ENCODE data around the gene UVRAG.

Gene UVRAG

GRCh38 chr11:76186776-76187279 is 371.8 kb downstream of the UVRAG start:
- DNase-seq (ENCODE audit: low read depth): no peak
- H3K4me3 ChIP-seq (ENCODE audit: low read depth, low read length): no peak overlapping the region

- no peak overlapping the region for H3K4me3 ChIP-seq (ENCODE audit: low read depth, low read length)
- DNase-seq (ENCODE audit: low read depth): no peak
These were observed 373.9 kb downstream of the UVRAG start for GRCh38 chr11:76188873-76189272.

- no peak overlapping the region for H3K4me3 ChIP-seq (ENCODE audit: low read depth, low read length)
- no peak for DNase-seq (ENCODE audit: low read depth)
These were observed 374.7 kb downstream of the UVRAG start for GRCh38 chr11:76189682-76190081.

GRCh38 chr11:76190376-76190775 is 375.4 kb downstream of the UVRAG start:
- H3K4me3 ChIP-seq (ENCODE audit: low read depth, low read length): no peak overlapping the region
- no peak for DNase-seq (ENCODE audit: low read depth)
